ENCODE measurements around the gene ADAMTSL2. TPM values are rescaled to one million over a fixed set of nuclear protein-coding genes. Genes with fewer than 3 reads are reported as not detected.

The ADAMTSL2 gene
- total RNA-seq, 1 donor: 0.10 TPM

GRCh38 chr9:133495327-133496293 is 38.9 kb upstream of the ADAMTSL2 start:
- H3K9me3 ChIP-seq (ENCODE audit: low read depth, low read length): no peaks in the 10 kb centered on the region
- no peaks in the 10 kb centered on the region for H3K4me1 ChIP-seq (ENCODE audit: insufficient read depth, low read length)

GRCh38 chr9:133496861-133497842 is 37.4 kb upstream of the ADAMTSL2 start:
- Histone ChIP-seq H3K4me3 (ENCODE audit: low read length) (no peak overlapping the region), H3K4me1 (ENCODE audit: insufficient read depth, low read length) (no peaks in the 10 kb centered on the region), H3K9me3 (ENCODE audit: low read depth, low read length) (peaks cover 3% of the 10 kb centered on the region), H3K27me3 (ENCODE audit: insufficient read depth, low read length) (no peaks in the 10 kb centered on the region)

More at GRCh38 chr9:133495327-133496293, 38.9 kb upstream of the ADAMTSL2 start:
- no peak overlapping the region for H3K4me3 ChIP-seq (ENCODE audit: low read length)
- no peaks in the 10 kb centered on the region for H3K27me3 ChIP-seq (ENCODE audit: insufficient read depth, low read length)

GRCh38 chr9:133499132-133499891 is 35.2 kb upstream of the ADAMTSL2 start:
- no peak overlapping the region for H3K4me3 ChIP-seq (ENCODE audit: low read length)
- no peaks in the 10 kb centered on the region for H3K4me1 ChIP-seq (ENCODE audit: insufficient read depth, low read length)
- peaks cover 9% of the 10 kb centered on the region for H3K9me3 ChIP-seq (ENCODE audit: low read depth, low read length)
- H3K27me3 ChIP-seq (ENCODE audit: insufficient read depth, low read length): no peaks in the 10 kb centered on the region

GRCh38 chr9:133499892-133500270 is 34.6 kb upstream of the ADAMTSL2 start:
- peaks cover 9% of the 10 kb centered on the region for H3K9me3 ChIP-seq (ENCODE audit: low read depth, low read length)
- no peaks in the 10 kb centered on the region for H3K27me3 ChIP-seq (ENCODE audit: insufficient read depth, low read length)
- no peak overlapping the region for H3K4me3 ChIP-seq (ENCODE audit: low read length)
- H3K4me1 ChIP-seq (ENCODE audit: insufficient read depth, low read length): no peaks in the 10 kb centered on the region

- H3K4me3 ChIP-seq (ENCODE audit: low read length): no peak overlapping the region
- H3K4me1 ChIP-seq (ENCODE audit: insufficient read depth, low read length): no peaks in the 10 kb centered on the region
- H3K27me3 ChIP-seq (ENCODE audit: insufficient read depth, low read length): no peaks in the 10 kb centered on the region
- H3K9me3 ChIP-seq (ENCODE audit: low read depth, low read length): peaks cover 9% of the 10 kb centered on the region
Observed at GRCh38 chr9:133502112-133502511, 32.4 kb upstream of the ADAMTSL2 start.

- Histone ChIP-seq H3K4me3 (ENCODE audit: low read length) (no peak overlapping the region), H3K9me3 (ENCODE audit: low read depth, low read length) (peaks cover 9% of the 10 kb centered on the region), H3K27me3 (ENCODE audit: insufficient read depth, low read length) (no peaks in the 10 kb centered on the region), H3K4me1 (ENCODE audit: insufficient read depth, low read length) (no peaks in the 10 kb centered on the region)
Observed at GRCh38 chr9:133505186-133505830, 29.2 kb upstream of the ADAMTSL2 start.

- Histone ChIP-seq H3K4me1 (ENCODE audit: insufficient read depth, low read length) (no peaks in the 10 kb centered on the region), H3K27me3 (ENCODE audit: insufficient read depth, low read length) (no peaks in the 10 kb centered on the region), H3K9me3 (ENCODE audit: low read depth, low read length) (peaks cover 9% of the 10 kb centered on the region), H3K4me3 (ENCODE audit: low read length) (no peak overlapping the region)
Observed at GRCh38 chr9:133505901-133506652, 28.4 kb upstream of the ADAMTSL2 start.

- Histone ChIP-seq H3K27me3 (ENCODE audit: insufficient read depth, low read length) (no peaks in the 10 kb centered on the region), H3K9me3 (ENCODE audit: low read depth, low read length) (peaks cover 9% of the 10 kb centered on the region), H3K4me3 (ENCODE audit: low read length) (no peak overlapping the region)
Observed at GRCh38 chr9:133506653-133507038, 27.9 kb upstream of the ADAMTSL2 start.

GRCh38 chr9:133507246-133507965 is 27.1 kb upstream of the ADAMTSL2 start:
- H3K9me3 ChIP-seq (ENCODE audit: low read depth, low read length): peaks cover 3% of the 10 kb centered on the region
- H3K27me3 ChIP-seq (ENCODE audit: insufficient read depth, low read length): no peaks in the 10 kb centered on the region
- no peak overlapping the region for H3K4me3 ChIP-seq (ENCODE audit: low read length)
- no peaks in the 10 kb centered on the region for H3K4me1 ChIP-seq (ENCODE audit: insufficient read depth, low read length)

More at GRCh38 chr9:133506653-133507038, 27.9 kb upstream of the ADAMTSL2 start:
- H3K4me1 ChIP-seq (ENCODE audit: insufficient read depth, low read length): no peaks in the 10 kb centered on the region

- H3K27me3 ChIP-seq (ENCODE audit: insufficient read depth, low read length): no peaks in the 10 kb centered on the region
- H3K9me3 ChIP-seq (ENCODE audit: low read depth, low read length): no peaks in the 10 kb centered on the region
- no peaks in the 10 kb centered on the region for H3K4me1 ChIP-seq (ENCODE audit: insufficient read depth, low read length)
- no peak overlapping the region for H3K4me3 ChIP-seq (ENCODE audit: low read length)
Observed at GRCh38 chr9:133508046-133508445, 26.5 kb upstream of the ADAMTSL2 start.

GRCh38 chr9:133509179-133510083 is 25.1 kb upstream of the ADAMTSL2 start:
- Histone ChIP-seq H3K4me3 (ENCODE audit: low read length) (no peak overlapping the region), H3K9me3 (ENCODE audit: low read depth, low read length) (no peaks in the 10 kb centered on the region), H3K27me3 (ENCODE audit: insufficient read depth, low read length) (no peaks in the 10 kb centered on the region), H3K4me1 (ENCODE audit: insufficient read depth, low read length) (no peaks in the 10 kb centered on the region)

- no peaks in the 10 kb centered on the region for H3K9me3 ChIP-seq (ENCODE audit: low read depth, low read length)
- no peaks in the 10 kb centered on the region for H3K4me1 ChIP-seq (ENCODE audit: insufficient read depth, low read length)
- no peaks in the 10 kb centered on the region for H3K27me3 ChIP-seq (ENCODE audit: insufficient read depth, low read length)
- no peak overlapping the region for H3K4me3 ChIP-seq (ENCODE audit: low read length)
Observed at GRCh38 chr9:133510926-133511505, 23.5 kb upstream of the ADAMTSL2 start.
